Measurements from ENCODE around the gene ITGB5.

ITGB5 gene

GRCh38 chr3:124817079-124817478 lies 70.1 kb downstream of the ITGB5 start (continued):
- TF ChIP-seq, protein P1, sequence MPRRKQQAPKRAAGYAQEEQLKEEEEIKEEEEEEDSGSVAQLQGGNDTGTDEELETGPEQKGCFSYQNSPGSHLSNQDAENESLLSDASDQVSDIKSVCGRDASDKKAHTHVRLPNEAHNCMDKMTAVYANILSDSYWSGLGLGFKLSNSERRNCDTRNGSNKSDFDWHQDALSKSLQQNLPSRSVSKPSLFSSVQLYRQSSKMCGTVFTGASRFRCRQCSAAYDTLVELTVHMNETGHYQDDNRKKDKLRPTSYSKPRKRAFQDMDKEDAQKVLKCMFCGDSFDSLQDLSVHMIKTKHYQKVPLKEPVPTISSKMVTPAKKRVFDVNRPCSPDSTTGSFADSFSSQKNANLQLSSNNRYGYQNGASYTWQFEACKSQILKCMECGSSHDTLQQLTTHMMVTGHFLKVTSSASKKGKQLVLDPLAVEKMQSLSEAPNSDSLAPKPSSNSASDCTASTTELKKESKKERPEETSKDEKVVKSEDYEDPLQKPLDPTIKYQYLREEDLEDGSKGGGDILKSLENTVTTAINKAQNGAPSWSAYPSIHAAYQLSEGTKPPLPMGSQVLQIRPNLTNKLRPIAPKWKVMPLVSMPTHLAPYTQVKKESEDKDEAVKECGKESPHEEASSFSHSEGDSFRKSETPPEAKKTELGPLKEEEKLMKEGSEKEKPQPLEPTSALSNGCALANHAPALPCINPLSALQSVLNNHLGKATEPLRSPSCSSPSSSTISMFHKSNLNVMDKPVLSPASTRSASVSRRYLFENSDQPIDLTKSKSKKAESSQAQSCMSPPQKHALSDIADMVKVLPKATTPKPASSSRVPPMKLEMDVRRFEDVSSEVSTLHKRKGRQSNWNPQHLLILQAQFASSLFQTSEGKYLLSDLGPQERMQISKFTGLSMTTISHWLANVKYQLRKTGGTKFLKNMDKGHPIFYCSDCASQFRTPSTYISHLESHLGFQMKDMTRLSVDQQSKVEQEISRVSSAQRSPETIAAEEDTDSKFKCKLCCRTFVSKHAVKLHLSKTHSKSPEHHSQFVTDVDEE (CRISPR knock-in tag; IDR thresholded peaks at IDR 0.05): no peak
- TF ChIP-seq TOX (CRISPR knock-in tag; IDR thresholded peaks at IDR 0.05; ENCODE audit: borderline replicate concordance) (no peak), ZFP30 (CRISPR knock-in tag; IDR thresholded peaks at IDR 0.05) (no peak), PPARA (CRISPR knock-in tag; IDR thresholded peaks at IDR 0.05; ENCODE audit: borderline replicate concordance) (no peak), ZNF565 (CRISPR knock-in tag; conservative IDR thresholded peaks at IDR 0.05; ENCODE audit: low read depth) (no peak)
- TF ChIP-seq, protein P2, sequence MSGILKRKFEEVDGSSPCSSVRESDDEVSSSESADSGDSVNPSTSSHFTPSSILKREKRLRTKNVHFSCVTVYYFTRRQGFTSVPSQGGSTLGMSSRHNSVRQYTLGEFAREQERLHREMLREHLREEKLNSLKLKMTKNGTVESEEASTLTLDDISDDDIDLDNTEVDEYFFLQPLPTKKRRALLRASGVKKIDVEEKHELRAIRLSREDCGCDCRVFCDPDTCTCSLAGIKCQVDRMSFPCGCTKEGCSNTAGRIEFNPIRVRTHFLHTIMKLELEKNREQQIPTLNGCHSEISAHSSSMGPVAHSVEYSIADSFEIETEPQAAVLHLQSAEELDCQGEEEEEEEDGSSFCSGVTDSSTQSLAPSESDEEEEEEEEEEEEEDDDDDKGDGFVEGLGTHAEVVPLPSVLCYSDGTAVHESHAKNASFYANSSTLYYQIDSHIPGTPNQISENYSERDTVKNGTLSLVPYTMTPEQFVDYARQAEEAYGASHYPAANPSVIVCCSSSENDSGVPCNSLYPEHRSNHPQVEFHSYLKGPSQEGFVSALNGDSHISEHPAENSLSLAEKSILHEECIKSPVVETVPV (CRISPR knock-in tag; IDR thresholded peaks at IDR 0.05): no peak

GRCh38 chr3:124816206-124816605 lies 71.0 kb downstream of the ITGB5 start:
- ATAC-seq: no peak
- TF ChIP-seq ZFP3 (CRISPR knock-in tag; IDR thresholded peaks at IDR 0.05) (no peak), ZNF70 (CRISPR knock-in tag; IDR thresholded peaks at IDR 0.05) (no peak), TOX (CRISPR knock-in tag; IDR thresholded peaks at IDR 0.05; ENCODE audit: borderline replicate concordance) (no peak), CSDC2 (CRISPR knock-in tag; IDR thresholded peaks at IDR 0.05) (no peak), ARNTL (CRISPR knock-in tag; IDR thresholded peaks at IDR 0.05; ENCODE audit: borderline replicate concordance, low read depth) (no peak), SNAI2 (CRISPR knock-in tag; IDR thresholded peaks at IDR 0.05) (no peak), BACH2 (CRISPR knock-in tag; IDR thresholded peaks at IDR 0.05; ENCODE audit: borderline replicate concordance) (no peak), ZFP30 (CRISPR knock-in tag; IDR thresholded peaks at IDR 0.05) (no peak), POU6F1 (CRISPR knock-in tag; IDR thresholded peaks at IDR 0.05; ENCODE audit: borderline replicate concordance, low read depth) (no peak), ZNF8 (CRISPR knock-in tag; IDR thresholded peaks at IDR 0.05) (no peak), GLIS3 (CRISPR knock-in tag; IDR thresholded peaks at IDR 0.05) (no peak), TCF4 (CRISPR knock-in tag; IDR thresholded peaks at IDR 0.05; ENCODE audit: borderline replicate concordance) (no peak)
- TF ChIP-seq, protein P2 (CRISPR knock-in tag; IDR thresholded peaks at IDR 0.05): no peak
- TF ChIP-seq, protein P1 (CRISPR knock-in tag; IDR thresholded peaks at IDR 0.05): no peak

GRCh38 chr3:124815781-124816180 lies 71.4 kb downstream of the ITGB5 start:
- no peak for TF ChIP-seq TCF4 (CRISPR knock-in tag; IDR thresholded peaks at IDR 0.05; ENCODE audit: borderline replicate concordance)
- no peak for ATAC-seq

All from SK-N-SH treated with all-trans-retinoic acid at 6 μM for 48 hours (cell line).